D721Med (cell line): ENCODE results near the gene HNF4A.

Source experiments
- DNase-seq: peaks from one replicate; pipeline ENCODE4 v3.0.0; 2011; ENCODE audit warnings: low spot score; ENCODE audit not compliant: insufficient read length
- FAIRE-seq: peaks from 2 replicates; lab custom pipeline; 2011; peaks lifted over from hg19 to GRCh38; lab: Jason Lieb, UNC
- CTCF ChIP-seq: IDR thresholded peaks from 2 replicates; pipeline ENCODE4 v1.5.1; 2012; ENCODE audit warnings: mild to moderate bottlenecking, control low read depth; ENCODE audit not compliant: insufficient read depth; ENCODE audit errors: missing control alignments

Gene HNF4A

GRCh38 chr20:44402391-44403193 is 47.1 kb downstream of the HNF4A start:
- TF ChIP-seq CTCF, result no peak
- FAIRE-seq (no peak), DNase-seq (no peak)

- no peak for FAIRE-seq
- DNase-seq, result no peak
- TF ChIP-seq CTCF, result no peak
Measured at GRCh38 chr20:44403194-44404112, 48.0 kb downstream of the HNF4A start.

GRCh38 chr20:44404204-44405181 is 49.0 kb downstream of the HNF4A start:
- FAIRE-seq (no peak), DNase-seq (no peak)
- no peak for TF ChIP-seq CTCF

GRCh38 chr20:44405257-44405656 is 49.8 kb downstream of the HNF4A start:
- no peak for DNase-seq
- TF ChIP-seq CTCF, result no peak
- no peak for FAIRE-seq

- no peak for TF ChIP-seq CTCF
- no peak for FAIRE-seq
- DNase-seq, result no peak
Measured at GRCh38 chr20:44405785-44406571, 50.5 kb downstream of the HNF4A start.
